GM18868 (cell line): ENCODE measurements around the gene GNL3.

Experiments used
- ATAC-seq: cut with Tn5 transposase; IDR thresholded peaks from one replicate; pipeline ENCODE4 v1.9.1; 2021; ENCODE audit warnings: mild to moderate bottlenecking, moderate library complexity; ENCODE audit not compliant: unreplicated experiment

GNL3 gene

DNA sequence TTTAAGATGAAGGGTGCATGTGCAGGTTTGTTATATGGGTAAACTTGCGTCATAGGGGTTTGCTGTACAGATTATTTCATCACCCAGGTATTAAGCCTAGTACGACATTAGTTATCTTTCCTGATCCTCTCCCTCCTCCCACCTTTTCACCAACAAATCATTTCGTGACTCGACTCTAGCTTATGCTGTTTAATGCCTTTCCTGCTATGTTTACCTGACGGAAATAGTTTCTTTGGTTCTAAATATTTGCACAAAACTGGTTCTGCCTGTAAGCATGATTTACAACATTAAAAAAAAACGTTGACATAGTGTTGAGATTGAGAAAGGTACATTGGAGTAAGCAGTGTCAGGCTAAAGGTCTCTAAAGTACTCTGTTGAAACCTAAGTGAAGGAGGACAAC, 2.4 kb downstream of the GNL3 start:
- no peak for ATAC-seq

DNA sequence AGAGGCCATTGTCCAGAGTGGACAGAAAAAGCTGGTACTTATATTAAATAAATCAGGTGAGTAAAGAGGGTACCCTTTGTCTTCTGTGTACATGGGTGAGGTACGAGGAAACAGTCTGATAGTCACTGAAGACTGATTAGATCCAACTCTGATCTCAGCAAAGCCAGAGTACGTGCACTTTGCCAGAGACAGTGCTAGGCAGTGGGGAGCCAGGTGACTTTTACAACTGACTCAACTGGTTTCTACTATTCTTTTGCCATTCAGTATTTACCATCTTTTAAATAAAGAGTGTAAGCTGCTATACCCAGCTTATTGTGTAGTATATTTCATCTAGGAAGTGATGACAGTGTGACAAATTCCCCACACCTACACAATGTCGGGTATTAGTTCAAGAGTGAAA, 3.3 kb downstream of the GNL3 start:
- ATAC-seq: no peak

DNA sequence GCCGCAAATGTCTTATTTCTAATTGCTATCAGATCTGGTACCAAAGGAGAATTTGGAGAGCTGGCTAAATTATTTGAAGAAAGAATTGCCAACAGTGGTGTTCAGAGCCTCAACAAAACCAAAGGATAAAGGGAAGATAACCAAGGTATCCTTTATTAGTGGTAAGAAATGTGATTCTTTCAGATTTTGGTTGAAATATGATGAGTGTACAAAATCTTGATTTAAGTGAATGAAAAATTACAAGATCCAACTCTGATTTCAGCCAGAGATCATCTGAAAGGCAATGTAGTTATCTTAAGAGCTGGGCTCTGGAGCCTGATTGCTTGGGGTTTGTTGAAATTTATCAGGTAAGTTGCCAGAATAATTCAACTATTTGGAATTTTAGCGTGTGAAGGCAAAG, 4.7 kb downstream of the GNL3 start:
- no peak for ATAC-seq

GRCh38 chr3:52693071-52693470, 7.2 kb downstream of the GNL3 start:
- no peak for ATAC-seq

GRCh38 chr3:52694528-52695189, 8.8 kb downstream of the GNL3 start:
- ATAC-seq: no peak

- no peak for ATAC-seq
Observed at GRCh38 chr3:52695798-52696671, 10.2 kb downstream of the GNL3 start.

DNA sequence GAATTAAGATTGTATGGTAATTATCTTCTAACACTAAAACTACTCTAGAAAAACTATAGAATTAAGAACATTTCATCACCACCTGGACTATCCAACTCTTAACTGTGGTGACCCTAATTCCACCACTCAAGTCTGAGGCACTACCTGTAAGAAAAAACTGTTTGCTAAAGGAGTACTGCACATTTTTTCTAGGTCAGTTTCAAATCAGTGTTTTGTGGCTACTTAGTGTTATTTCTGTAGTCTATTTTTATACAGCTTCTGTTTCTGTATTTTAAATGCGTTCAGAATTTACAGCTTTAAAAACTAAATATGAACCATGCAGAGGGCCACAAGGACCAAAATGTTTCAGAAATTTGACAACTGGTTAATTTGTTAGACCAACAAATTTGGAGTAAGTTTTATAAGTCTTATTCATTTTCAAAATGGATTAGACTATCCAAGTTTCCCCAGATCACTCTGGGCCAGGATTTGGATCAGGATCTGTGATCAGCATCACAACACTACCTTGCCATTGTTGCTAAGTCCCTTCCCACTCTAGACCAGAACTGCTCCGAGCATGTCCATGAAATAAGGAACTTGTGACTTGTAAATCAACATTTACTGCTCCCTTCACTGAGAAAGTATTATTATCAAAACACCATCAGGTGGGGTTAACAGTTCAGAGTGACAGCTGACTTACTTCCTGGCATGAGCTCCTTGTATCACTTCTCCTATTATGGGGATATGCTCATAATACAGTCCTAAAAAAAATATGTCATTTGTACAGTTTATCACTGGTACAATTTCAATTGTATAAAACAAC, 11.2 kb downstream of the GNL3 start:
- no peak for ATAC-seq

- ATAC-seq: no peak
Observed at GRCh38 chr3:52697632-52697965, 11.8 kb downstream of the GNL3 start.

GRCh38 chr3:52703341-52703740, 17.5 kb downstream of the GNL3 start:
- ATAC-seq: no peak

- ATAC-seq: no peak
Observed at GRCh38 chr3:52704611-52705437, 19.0 kb downstream of the GNL3 start.

GRCh38 chr3:52705438-52705687, 19.5 kb downstream of the GNL3 start:
- ATAC-seq: peak; percentile 31

DNA sequence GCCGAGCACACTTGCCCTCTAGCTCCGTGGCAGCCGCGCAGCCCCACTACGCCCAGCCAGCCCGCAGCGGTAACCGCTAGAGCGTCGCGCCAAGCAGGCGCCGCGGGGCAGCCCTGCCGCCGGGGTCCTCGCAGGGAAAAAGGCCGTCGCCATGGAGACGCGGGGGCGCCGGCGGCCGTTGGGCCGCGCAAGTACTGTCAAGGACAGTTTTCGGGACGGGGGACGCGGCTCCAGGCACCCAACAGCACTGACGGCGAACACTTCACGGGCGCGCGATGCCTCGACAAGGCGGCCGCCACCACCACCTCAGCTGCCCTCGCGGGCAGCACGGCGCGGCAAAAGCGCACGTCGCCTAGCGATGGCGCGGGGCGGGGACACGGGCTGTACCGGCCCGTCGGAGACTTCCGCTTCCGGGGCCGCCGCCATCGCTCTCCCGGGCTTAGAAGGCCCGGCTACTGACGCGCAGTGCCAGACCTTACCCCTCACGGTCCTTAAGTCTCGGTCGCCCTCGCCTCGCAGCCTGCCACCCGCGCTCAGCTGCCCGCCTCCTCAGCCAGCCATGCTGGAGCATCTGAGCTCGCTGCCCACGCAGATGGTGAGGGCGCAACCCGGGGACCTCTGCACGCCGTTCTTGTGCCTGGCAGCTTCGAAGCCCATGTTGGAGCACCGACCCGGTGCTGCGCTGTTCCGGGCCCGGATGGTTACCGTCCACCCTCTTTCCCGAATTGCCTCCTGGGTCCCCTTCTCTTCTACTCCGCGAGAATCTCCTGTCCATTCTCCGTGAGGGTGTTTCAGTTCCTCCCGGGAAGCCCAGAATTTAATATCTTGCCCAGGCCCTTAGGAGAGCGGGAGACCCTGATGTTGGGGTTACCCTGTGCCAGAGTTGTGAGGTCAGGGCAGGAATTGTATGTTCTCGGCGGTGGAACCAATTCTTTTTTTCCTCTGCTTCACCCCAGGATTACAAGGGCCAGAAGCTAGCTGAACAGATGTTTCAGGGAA, 20.2 kb downstream of the GNL3 start, which contains the start of the genes GLT8D1 and SPCS1:
TSS of gene GLT8D1 (minus strand) at position 104 of the 999 bp plus-strand sequence. CDS start 5,331 bp downstream, outside the sequence.
TSS of gene SPCS1 (plus strand) at position 419 of the 999 bp plus-strand sequence. CDS start at position 560, 141 bp downstream.
- peak; percentile 82 for ATAC-seq

DNA sequence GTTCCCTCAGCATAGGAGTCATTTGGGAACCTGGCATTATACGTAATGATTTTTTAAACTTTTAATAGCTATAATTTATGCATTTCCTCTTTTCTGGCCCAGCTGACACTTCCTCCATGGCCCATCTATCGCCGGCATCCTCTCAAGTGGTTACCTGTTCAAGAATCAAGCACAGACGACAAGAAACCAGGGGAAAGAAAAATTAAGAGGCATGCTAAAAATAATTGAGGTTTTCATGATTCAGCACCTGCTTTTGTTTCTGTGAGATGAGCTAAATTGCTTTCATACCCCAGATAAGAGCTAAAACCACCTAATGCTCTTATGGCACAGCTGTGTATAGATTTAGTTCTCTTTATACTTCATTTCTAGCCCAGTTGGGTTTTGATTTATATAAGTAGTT, 21.8 kb downstream of the GNL3 start:
- no peak for ATAC-seq

GRCh38 chr3:52710512-52710911, 24.7 kb downstream of the GNL3 start:
- ATAC-seq: no peak

DNA sequence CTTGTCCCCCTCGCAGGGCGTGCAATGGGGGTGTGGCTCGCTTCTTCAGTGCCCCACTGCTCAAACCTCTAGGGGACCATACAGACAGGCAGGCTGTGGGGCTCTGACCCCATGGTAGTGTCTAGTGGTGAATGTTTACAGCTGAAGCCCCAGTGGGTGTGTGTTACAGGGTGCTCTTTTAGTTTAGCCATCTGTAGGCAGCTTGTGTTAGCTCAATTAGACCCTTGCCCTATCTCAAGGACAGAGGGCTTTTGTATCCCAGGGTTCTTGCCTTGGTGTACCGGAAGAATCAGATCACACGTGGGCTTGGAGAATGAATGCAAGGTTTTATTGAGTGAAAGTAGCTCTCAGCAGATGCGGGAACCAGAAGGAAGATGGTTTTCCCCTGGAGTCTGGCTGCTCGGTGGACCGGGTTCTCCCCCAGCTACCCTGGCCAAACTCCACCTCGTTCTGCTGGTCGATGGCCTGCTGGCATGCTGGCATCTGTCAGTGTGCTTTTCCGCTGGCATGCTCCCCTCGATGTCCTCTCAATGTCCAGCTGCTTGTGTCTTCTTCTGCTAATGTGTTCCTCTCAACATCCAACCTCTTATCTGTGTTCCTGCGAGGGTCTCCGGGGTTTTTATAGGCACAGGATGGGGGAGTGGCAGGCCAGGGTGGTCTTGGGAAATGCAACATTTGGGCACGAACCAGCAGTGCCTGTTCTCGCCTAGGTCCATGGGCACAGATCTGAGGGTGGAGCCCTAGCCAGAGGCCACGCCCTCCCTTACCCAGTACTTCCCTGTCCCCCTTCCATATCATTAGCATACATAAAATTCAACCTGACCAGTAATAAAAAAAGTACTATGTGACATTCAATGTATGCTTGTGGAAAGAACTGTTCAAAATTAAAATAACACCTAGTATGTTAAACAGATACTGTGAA, 26.7 kb downstream of the GNL3 start:
- no peak for ATAC-seq

DNA sequence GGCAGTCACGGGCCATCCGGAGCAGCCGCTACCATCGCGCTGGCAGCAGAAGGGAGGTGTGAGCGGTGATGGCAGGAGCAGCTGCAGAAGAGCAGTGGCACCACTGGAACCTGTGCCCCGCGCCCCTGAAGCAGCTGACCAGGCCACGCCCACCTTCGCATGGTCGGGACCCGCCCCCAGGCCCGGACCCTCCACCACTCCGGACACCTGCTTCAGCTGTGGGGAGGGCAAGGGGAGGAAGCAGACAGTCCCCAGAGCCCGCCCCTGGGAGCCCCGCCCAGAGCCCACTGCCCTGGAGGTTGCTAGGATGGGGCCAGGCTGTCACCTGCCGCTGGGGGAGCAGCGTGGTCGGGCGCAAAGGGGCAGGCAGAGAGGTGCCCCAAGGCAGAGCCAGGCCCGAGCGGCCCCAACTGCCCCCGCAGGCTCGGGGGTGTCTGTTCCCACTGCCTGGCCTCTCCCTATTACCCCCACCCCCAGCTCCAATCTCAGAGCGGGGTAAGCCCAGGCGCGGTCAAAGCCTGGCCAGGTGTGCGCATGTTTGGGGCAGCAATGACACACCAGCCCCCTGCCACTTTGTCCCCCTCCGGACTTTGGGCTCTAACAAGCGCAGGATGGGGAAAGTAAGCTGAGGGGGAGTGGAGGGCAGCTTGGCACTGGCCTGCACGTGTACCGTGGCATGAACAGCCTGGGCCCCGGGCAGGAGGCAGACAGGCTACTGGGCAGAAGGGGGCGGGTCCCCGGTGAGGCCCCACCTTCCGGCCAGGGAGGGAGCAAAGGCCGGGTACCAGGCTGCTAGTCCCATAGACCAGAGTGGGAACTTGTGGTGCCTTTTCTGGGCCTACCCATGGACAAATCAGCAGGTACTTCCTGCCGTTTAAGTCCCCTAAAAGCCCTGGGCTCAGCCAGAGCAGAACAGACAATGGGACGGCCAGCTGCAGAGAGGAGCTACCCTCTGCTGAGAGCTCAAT, 28.8 kb downstream of the GNL3 start:
- ATAC-seq: no peak

- no peak for ATAC-seq
Observed at GRCh38 chr3:52715714-52716305, 30.0 kb downstream of the GNL3 start.
